Urinary bladder (tissue), 4 donors: ENCODE results near the gene ASAP2. TPM values are rescaled to one million over a fixed set of nuclear protein-coding genes. Genes with fewer than 3 reads are reported as not detected.

Source experiments
- DNase-seq: peaks from one replicate; pipeline ENCODE4 v3.0.0-alpha.2; 2015; ENCODE audit errors: extremely low spot score
- H3K27ac ChIP-seq: one replicate; pipeline ENCODE4 v1.5.1; 2013; ENCODE audit warnings: low read depth, mild to moderate bottlenecking, moderate library complexity
- H3K36me3 ChIP-seq: one replicate; pipeline ENCODE4 v1.6.1; 2013; ENCODE audit warnings: mild to moderate bottlenecking, moderate library complexity; ENCODE audit not compliant: insufficient read depth
- H3K4me1 ChIP-seq: one replicate; pipeline ENCODE4 v1.6.1; 2013; ENCODE audit warnings: mild to moderate bottlenecking, moderate library complexity; ENCODE audit not compliant: insufficient read depth
- H3K4me3 ChIP-seq: one replicate; pipeline ENCODE4 v1.5.1; 2013; ENCODE audit warnings: low read depth, low read length
- WGBS: extraction: QIAGEN DNeasy Blood & Tissue Kit; methylation state at CpG from one replicate; pipeline ENCODE4 v1.1.7; 2013; 5-methylcytosine and 5-hydroxymethylcytosine counted together
- polyA plus RNA-seq: library from polyadenylated mRNA; stranded (reverse); fragments of 200-250 nt; gene quantifications from one replicate; pipeline ENCODE4 v1.2.3, GENCODE V29; 2013
- total RNA-seq: library from RNA; depleted of rRNA; stranded (reverse); fragments of >200 nt; gene quantifications from one replicate; pipeline ENCODE4 v1.2.3, GENCODE V29; 2014
- donor health status: healthy with polysubstance abuse.
- donor health status: healthy.

The ASAP2 gene
- total and polyA plus RNA-seq, 2 donors, result 10.2 to 34.8 TPM

- Histone ChIP-seq H3K36me3 (peaks cover 4% of the 10 kb centered on the region), H3K27ac (no peak overlapping the region), H3K4me1 (no peaks in the 10 kb centered on the region), H3K4me3 (no peak overlapping the region)
- WGBS, result 76% methylated on average over 4 of the region's 4 CpGs
- DNase-seq, result no peak
Observed at GRCh38 chr2:9364373-9364772, 157.8 kb downstream of the ASAP2 start.

GRCh38 chr2:9364791-9365497, 158.3 kb downstream of the ASAP2 start:
- no peak for DNase-seq
- Histone ChIP-seq H3K36me3 (peaks cover 4% of the 10 kb centered on the region), H3K4me1 (no peaks in the 10 kb centered on the region), H3K4me3 (no peak overlapping the region), H3K27ac (no peak overlapping the region)
- whole genome bisulfite sequencing, result 73% methylated on average over 4 of the region's 4 CpGs

GRCh38 chr2:9365498-9366019, 158.9 kb downstream of the ASAP2 start:
- no peak overlapping the region for H3K4me3 ChIP-seq
- H3K36me3 ChIP-seq, result peaks cover 1% of the 10 kb centered on the region
- no peaks in the 10 kb centered on the region for H3K4me1 ChIP-seq
- H3K27ac ChIP-seq, result no peak overlapping the region
- no peak for DNase-seq
- WGBS, result 92% methylated on average over 8 of the region's 8 CpGs

DNA sequence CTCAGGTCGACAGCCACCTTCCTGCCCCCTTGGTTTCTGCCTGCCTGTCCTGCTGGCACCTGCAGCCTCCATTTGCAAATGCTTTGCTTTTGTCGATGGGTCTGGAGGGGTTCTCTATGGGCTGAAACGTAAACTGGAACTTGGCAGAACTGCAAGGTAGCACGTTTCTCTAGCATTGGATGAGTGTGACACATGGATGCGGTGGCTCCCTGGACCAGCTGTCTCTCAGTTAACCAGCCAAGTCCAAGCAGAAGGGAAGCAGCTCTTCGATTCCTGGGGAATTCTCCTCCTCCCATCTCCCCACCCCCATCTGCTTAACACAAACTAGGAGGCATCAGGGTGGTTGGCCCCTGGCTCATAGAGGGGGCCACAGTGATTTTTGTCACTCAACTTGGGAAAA, 159.4 kb downstream of the ASAP2 start:
- H3K36me3 ChIP-seq, result peaks cover 1% of the 10 kb centered on the region
- no peak for DNase-seq
- H3K4me3 ChIP-seq, result no peak overlapping the region
- WGBS, result 85% methylated on average over 6 of the region's 6 CpGs
- H3K27ac ChIP-seq, result no peak overlapping the region
- H3K4me1 ChIP-seq, result no peaks in the 10 kb centered on the region

DNA sequence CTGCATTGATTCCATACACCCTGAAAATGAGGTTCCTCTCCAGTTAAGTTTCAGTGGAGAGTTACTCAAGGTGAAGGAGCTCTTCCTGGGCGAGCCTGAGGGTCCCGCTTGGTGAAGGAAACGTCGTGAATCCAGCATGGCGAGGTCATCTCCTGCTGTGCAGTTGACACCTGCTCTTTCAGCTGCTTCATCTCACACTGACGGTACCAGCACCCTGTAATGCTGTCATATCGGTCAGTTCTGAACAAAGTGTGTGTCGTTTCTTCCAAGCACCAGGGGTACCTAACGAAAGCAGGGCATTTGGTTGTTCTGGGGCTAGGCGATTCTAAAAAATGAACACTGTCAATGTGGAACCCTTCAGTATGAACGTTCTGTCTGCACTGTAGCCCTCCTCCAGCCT, 164.1 kb downstream of the ASAP2 start:
- H3K4me3 ChIP-seq, result no peak overlapping the region
- no peak overlapping the region for H3K27ac ChIP-seq
- WGBS, result 90% methylated on average over 11 of the region's 11 CpGs
- no peaks in the 10 kb centered on the region for H3K4me1 ChIP-seq
- no peaks in the 10 kb centered on the region for H3K36me3 ChIP-seq
- no peak for DNase-seq

DNA sequence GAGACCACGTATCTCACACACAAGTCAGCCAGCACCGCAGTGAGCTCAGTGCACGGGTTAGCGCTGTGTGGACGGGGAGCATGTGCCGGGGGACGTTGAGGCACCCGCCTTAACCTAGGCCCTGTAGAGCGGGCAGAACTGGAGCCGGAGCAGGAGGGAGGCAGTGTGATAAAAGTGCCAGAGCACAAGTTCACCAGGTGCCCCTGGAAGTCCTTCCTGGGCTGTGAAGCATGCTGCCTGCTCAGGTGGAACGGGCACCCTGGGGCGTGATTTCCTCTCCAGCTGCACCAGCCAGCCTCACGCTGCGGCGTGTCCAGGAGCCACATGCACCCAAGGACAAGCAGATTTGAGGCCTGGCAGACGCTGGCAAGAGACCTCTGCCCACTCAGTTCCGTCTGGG, 166.4 kb downstream of the ASAP2 start:
- Histone ChIP-seq H3K4me1 (no peaks in the 10 kb centered on the region), H3K27ac (no peak overlapping the region), H3K36me3 (no peaks in the 10 kb centered on the region), H3K4me3 (no peak overlapping the region)
- DNase-seq, result no peak
- 95% methylated on average over 17 of the region's 17 CpGs for WGBS

- no peak overlapping the region for H3K4me3 ChIP-seq
- H3K27ac ChIP-seq, result no peak overlapping the region
- WGBS, result 90% methylated on average over 6 of the region's 6 CpGs
- H3K36me3 ChIP-seq, result no peaks in the 10 kb centered on the region
- DNase-seq, result no peak
- H3K4me1 ChIP-seq, result no peaks in the 10 kb centered on the region
Observed at GRCh38 chr2:9373476-9373875, 166.9 kb downstream of the ASAP2 start.

DNA sequence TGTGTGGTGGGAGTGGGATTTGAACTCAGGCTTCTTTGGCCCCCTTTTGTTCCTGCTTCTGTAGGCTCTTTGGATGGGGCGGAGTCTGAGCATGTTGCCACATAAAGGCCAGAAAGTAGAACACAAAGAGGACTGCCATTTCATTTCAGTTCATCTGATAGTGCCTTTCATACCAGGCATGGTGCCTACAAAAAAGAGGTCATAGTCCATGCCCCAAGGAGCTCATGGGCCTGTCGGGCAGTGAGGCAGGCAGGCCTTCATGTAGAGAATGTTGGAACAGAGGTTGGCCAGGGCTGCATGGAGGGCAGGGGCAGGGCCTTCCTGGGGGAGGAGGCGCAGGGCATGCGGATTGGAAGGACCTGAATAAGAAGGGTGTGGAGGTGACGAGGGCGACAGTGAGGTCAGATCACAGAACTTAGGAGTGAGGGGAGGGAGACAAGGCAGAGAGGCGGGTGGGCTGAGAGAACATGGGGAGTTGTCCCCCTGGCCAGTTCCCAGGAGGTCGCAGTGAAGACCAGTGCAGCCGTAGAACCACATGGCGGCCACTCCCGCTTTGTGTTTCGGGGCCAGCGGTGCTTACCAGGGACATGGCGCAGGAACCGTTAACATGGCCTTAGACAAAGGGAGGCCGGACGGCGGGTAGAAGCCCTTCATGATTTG, 167.6 kb downstream of the ASAP2 start:
- WGBS, result 97% methylated on average over 18 of the region's 18 CpGs

DNA sequence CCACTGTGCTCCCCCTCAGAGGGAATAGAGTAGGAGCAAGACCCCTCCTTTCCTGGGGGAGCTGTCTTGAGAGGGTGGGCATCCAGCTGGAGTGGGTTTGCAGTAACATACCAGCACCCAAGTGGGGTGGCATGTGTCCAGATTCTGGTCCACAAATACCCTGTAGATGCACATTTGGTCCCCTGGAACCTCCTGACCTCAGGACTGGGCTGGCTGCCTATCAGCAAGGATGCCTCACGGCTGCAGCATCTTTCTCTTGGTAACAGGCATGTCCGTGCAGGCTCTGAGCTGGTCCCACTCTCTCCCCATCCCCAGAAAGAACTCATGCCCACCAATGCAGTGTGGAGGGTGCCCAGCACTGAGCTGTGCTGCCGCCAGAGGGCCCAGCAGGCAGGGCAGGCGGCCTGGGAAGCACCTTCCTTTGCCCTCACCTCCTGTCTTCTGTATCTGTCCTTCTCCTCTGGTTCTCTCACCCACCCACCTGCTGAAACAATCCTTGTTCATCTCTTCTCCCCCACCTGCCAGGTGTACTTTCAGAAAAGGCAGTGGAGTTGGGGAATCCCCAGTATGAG, 169.3 kb downstream of the ASAP2 start:
- no peak for DNase-seq
- 80% methylated on average over 4 of the region's 4 CpGs for WGBS
- Histone ChIP-seq H3K36me3 (no peaks in the 10 kb centered on the region), H3K4me3 (no peak overlapping the region), H3K27ac (no peak overlapping the region), H3K4me1 (no peaks in the 10 kb centered on the region)

More for the DNA sequence above, 167.6 kb downstream of the ASAP2 start:
- Histone ChIP-seq H3K36me3 (no peaks in the 10 kb centered on the region), H3K4me1 (no peaks in the 10 kb centered on the region), H3K4me3 (no peak overlapping the region), H3K27ac (no peak overlapping the region)
- no peak for DNase-seq

- WGBS, result 81% methylated on average over 9 of the region's 9 CpGs
- Histone ChIP-seq H3K4me1 (no peaks in the 10 kb centered on the region), H3K27ac (no peak overlapping the region), H3K4me3 (no peak overlapping the region), H3K36me3 (no peaks in the 10 kb centered on the region)
- no peak for DNase-seq
Observed at GRCh38 chr2:9377461-9378097, 171.0 kb downstream of the ASAP2 start.

- H3K4me3 ChIP-seq, result no peak overlapping the region
- DNase-seq, result no peak
- peak overlapping the region; percentile 15 for H3K27ac ChIP-seq
- H3K4me1 ChIP-seq, result no peaks in the 10 kb centered on the region
- H3K36me3 ChIP-seq, result no peaks in the 10 kb centered on the region
- WGBS, result 73% methylated on average over 30 of the region's 30 CpGs
Observed at GRCh38 chr2:9378433-9379390, 172.1 kb downstream of the ASAP2 start.

DNA sequence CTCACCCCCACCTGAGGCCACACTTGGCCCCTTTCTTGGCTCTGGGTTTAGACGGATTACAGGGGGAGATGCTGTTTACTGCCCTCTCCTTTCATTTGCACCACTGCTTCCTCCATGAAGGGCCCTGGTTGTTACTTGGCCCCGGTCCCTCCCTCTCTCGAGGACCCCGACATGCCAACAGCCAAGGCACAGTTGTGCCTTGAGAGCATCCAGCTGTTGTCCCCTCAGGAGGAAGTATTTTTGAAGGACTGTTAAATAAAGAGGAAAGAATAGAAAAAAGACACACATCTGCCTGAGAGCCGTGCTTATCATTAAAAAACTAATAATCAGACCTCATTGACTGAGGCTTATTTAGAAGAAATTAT, 172.8 kb downstream of the ASAP2 start:
- Histone ChIP-seq H3K4me3 (no peak overlapping the region), H3K36me3 (no peaks in the 10 kb centered on the region), H3K4me1 (no peaks in the 10 kb centered on the region), H3K27ac (no peak overlapping the region)
- DNase-seq, result no peak
- 93% methylated on average over 5 of the region's 5 CpGs for WGBS
